ENCODE data around the gene GCLM. TPM values are rescaled to one million over a fixed set of nuclear protein-coding genes. Genes with fewer than 3 reads are reported as not detected.
"Not testable (repeated sequence)": the region's sequence is repeated elsewhere in the genome, so short reads cannot be mapped to it uniquely, and the experiment has no call there.

Gene GCLM
- total RNA-seq, 1 experiment from 2014 or later, result 19.9 TPM

GRCh38 chr1:93871366-93871765, 37.9 kb downstream of the GCLM start:
- Histone ChIP-seq H3K36me3 (replicated peaks; ENCODE audit: control insufficient read depth, insufficient read depth, low read length) (peaks cover 32% of the 10 kb centered on the region), H3K27me3 (ENCODE audit: control insufficient read depth, insufficient read depth, low read length) (no peaks in the 10 kb centered on the region), H3K4me3 (ENCODE audit: insufficient read depth, low read depth, low read length) (no peak overlapping the region)
- DNase-seq, result no peak

- Histone ChIP-seq H3K4me3 (ENCODE audit: insufficient read depth, low read depth, low read length) (no peak overlapping the region), H3K27me3 (ENCODE audit: control insufficient read depth, insufficient read depth, low read length) (no peaks in the 10 kb centered on the region), H3K36me3 (replicated peaks; ENCODE audit: control insufficient read depth, insufficient read depth, low read length) (peaks cover 30% of the 10 kb centered on the region)
- no peak for DNase-seq
These were observed 39.6 kb downstream of the GCLM start for GRCh38 chr1:93869653-93870052.

DNA sequence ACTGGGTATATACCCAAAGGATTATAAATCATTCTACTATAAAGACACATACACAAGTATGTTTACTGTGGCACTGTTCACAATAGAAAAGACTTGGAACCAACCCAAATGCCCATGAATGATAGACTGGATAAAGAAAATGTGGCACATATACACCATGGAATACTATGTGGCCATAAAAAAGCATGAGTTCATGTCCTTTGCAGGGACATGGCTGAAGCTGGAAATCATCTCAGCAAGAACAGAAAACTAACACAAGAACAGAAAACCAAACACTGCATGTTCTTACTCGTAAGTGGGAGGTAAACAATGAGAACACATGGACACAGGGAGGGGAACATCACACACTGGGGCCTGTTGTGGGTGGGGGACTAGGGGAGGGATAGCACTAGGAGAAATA, 40.7 kb downstream of the GCLM start:
- not testable (repeated sequence) for H3K4me3 ChIP-seq (ENCODE audit: insufficient read depth, low read depth, low read length); DNase-seq; H3K27me3 ChIP-seq (ENCODE audit: control insufficient read depth, insufficient read depth, low read length)
- peaks cover 26% of the 10 kb centered on the region for H3K36me3 ChIP-seq (replicated peaks; ENCODE audit: control insufficient read depth, insufficient read depth, low read length)

DNA sequence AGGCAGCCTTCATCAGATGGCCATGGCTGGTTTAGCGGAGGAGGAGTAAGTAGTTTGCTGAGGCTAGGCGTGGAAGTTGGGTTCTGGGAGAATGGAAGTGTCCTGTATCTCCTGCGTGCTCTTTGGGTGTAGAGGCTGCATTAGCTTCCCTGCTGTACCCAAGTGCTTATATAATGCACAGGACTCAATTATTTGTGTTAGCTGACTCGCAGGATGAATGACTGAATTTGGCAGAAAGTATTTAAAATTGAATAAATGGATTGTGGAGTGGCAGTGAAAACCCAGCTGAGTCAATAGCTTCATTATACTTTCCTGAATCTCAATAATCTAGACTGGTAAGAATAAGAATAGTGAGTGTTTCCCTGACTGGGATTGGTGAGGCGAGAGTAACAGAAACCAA, 44.0 kb downstream of the GCLM start:
- DNase-seq, result no peak
- H3K36me3 ChIP-seq (replicated peaks; ENCODE audit: control insufficient read depth, insufficient read depth, low read length), result peaks cover 7% of the 10 kb centered on the region
- no peak overlapping the region for H3K4me3 ChIP-seq (ENCODE audit: insufficient read depth, low read depth, low read length)
- H3K27me3 ChIP-seq (ENCODE audit: control insufficient read depth, insufficient read depth, low read length), result no peaks in the 10 kb centered on the region

DNA sequence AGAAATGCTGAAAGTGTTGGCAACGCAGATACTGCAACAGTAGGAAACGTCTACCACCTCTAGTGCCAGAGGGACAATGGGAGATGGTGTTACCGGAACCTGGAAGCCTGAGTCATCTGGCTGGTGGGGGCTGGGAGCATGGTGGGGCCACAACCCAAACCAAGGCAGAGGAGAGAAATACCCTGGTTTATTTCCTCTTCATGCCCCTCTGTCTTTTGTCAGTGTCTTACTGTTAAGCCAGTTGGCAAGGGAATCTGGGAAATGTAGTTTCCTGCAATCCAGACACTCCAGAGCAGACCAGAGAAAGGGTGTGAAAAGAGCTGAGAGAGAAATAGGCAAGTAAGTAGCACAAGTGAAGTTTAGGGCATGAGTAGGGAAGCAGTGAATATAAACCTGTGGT, 45.1 kb downstream of the GCLM start:
- peaks cover 3% of the 10 kb centered on the region; the same call in 1 of the 2 replicates for H3K36me3 ChIP-seq (replicated peaks; ENCODE audit: control insufficient read depth, insufficient read depth, low read length)
- H3K4me3 ChIP-seq (ENCODE audit: insufficient read depth, low read depth, low read length), result no peak overlapping the region
- DNase-seq, result no peak
- no peaks in the 10 kb centered on the region for H3K27me3 ChIP-seq (ENCODE audit: control insufficient read depth, insufficient read depth, low read length)

DNA sequence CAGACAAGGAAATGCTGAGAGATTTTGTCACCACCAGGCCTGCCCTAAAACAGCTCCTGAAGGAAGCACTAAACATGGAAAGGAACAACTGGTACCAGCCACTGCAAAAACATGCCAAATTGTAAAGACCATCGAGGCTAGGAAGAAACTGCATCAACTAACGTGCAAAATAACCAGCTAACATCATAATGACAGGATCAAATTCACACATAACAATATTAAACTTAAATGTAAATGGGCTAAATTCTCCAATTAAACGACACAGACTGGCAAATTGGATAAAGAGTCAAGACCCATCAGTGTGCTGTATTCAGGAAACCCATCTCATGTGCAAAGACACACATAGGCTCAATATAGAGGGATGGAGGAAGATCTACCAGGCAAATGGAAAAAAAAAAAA, 51.6 kb downstream of the GCLM start:
- not testable (repeated sequence) for DNase-seq; H3K4me3 ChIP-seq (ENCODE audit: insufficient read depth, low read depth, low read length); H3K27me3 ChIP-seq (ENCODE audit: control insufficient read depth, insufficient read depth, low read length); H3K36me3 ChIP-seq (replicated peaks; ENCODE audit: control insufficient read depth, insufficient read depth, low read length)

GRCh38 chr1:93855983-93856382, 53.2 kb downstream of the GCLM start:
- H3K36me3 ChIP-seq (replicated peaks; ENCODE audit: control insufficient read depth, insufficient read depth, low read length); DNase-seq; H3K4me3 ChIP-seq (ENCODE audit: insufficient read depth, low read depth, low read length); H3K27me3 ChIP-seq (ENCODE audit: control insufficient read depth, insufficient read depth, low read length): not testable (repeated sequence)

- DNase-seq, result no peak
- Histone ChIP-seq H3K4me3 (ENCODE audit: insufficient read depth, low read depth, low read length) (no peak overlapping the region), H3K27me3 (ENCODE audit: control insufficient read depth, insufficient read depth, low read length) (no peaks in the 10 kb centered on the region), H3K36me3 (replicated peaks; ENCODE audit: control insufficient read depth, insufficient read depth, low read length) (no peaks in the 10 kb centered on the region)
These were observed 55.3 kb downstream of the GCLM start for GRCh38 chr1:93853940-93854339.

DNA sequence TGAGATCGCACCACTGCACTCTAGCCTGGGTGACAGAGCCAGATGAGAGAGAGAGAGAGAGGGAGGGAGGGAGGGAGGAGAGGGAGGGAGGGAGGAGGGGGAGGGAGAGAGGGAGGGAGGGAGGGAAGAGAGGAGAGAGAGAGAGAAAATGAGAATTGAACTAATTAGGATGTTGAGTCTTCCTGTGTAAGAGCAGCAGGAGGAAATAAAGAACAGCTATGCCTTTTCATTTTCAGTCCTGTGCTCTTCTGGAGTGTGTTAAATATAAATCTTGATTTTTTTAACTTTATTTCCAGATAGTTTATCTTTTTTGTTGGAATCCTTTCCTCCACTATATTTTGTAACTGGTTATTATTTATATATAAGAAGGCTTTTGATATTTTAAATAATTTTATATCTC, 57.4 kb downstream of the GCLM start:
- no peak overlapping the region for H3K4me3 ChIP-seq (ENCODE audit: insufficient read depth, low read depth, low read length)
- no peaks in the 10 kb centered on the region for H3K36me3 ChIP-seq (replicated peaks; ENCODE audit: control insufficient read depth, insufficient read depth, low read length)
- no peak for DNase-seq
- H3K27me3 ChIP-seq (ENCODE audit: control insufficient read depth, insufficient read depth, low read length), result no peaks in the 10 kb centered on the region

- no peaks in the 10 kb centered on the region; the same call in 1 of the 2 replicates for H3K27me3 ChIP-seq (ENCODE audit: control insufficient read depth, insufficient read depth, low read length)
- H3K36me3 ChIP-seq (replicated peaks; ENCODE audit: control insufficient read depth, insufficient read depth, low read length), result no peaks in the 10 kb centered on the region
- no peak overlapping the region for H3K4me3 ChIP-seq (ENCODE audit: insufficient read depth, low read depth, low read length)
- no peak for DNase-seq
These were observed 57.9 kb downstream of the GCLM start for GRCh38 chr1:93851327-93851712.

GRCh38 chr1:93850687-93851326, 58.4 kb downstream of the GCLM start:
- not testable (repeated sequence) for H3K36me3 ChIP-seq (replicated peaks; ENCODE audit: control insufficient read depth, insufficient read depth, low read length); H3K4me3 ChIP-seq (ENCODE audit: insufficient read depth, low read depth, low read length); H3K27me3 ChIP-seq (ENCODE audit: control insufficient read depth, insufficient read depth, low read length); DNase-seq

GRCh38 chr1:93848350-93848883, 60.8 kb downstream of the GCLM start:
- no peaks in the 10 kb centered on the region for H3K36me3 ChIP-seq (replicated peaks; ENCODE audit: control insufficient read depth, insufficient read depth, low read length)
- no peak for DNase-seq
- H3K27me3 ChIP-seq (ENCODE audit: control insufficient read depth, insufficient read depth, low read length), result no peaks in the 10 kb centered on the region; the same call in 1 of the 2 replicates
- peak overlapping the region; percentile 96; the same call in 1 of the 2 replicates for H3K4me3 ChIP-seq (ENCODE audit: insufficient read depth, low read depth, low read length)

DNA sequence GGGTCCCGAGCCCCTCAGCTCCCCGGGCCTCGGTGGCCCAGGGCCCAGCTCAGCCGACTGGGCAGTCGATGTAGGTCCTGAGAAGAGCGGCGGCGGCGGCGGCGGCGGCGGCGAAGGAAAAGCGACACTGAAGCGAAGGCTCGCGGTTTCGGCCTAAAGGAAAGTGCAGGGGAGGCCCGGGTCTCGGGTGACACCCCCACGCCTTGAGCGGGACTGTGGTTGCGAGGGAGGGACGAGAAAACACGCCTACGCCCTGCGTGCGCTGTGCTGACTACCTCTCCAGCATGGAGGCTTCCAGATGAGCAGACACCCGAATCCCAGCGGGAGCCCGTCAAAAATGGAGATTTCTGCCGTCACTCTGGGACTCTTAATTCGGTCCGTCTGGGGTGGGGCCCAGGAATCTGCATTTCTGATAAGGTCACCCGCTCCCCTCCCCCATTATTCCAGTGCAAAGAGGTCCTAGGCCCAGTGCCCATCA, 61.4 kb downstream of the GCLM start:
- H3K4me3 ChIP-seq (ENCODE audit: insufficient read depth, low read depth, low read length), result peak overlapping the region; percentile 96
- H3K36me3 ChIP-seq (replicated peaks; ENCODE audit: control insufficient read depth, insufficient read depth, low read length), result peaks cover 2% of the 10 kb centered on the region; the same call in 1 of the 2 replicates
- peak; percentile 80 for DNase-seq
- H3K27me3 ChIP-seq (ENCODE audit: control insufficient read depth, insufficient read depth, low read length), result no peaks in the 10 kb centered on the region; the same call in 1 of the 2 replicates

- H3K4me3 ChIP-seq (ENCODE audit: insufficient read depth, low read depth, low read length), result peak overlapping the region; percentile 96
- peaks cover 2% of the 10 kb centered on the region; the same call in 1 of the 2 replicates for H3K36me3 ChIP-seq (replicated peaks; ENCODE audit: control insufficient read depth, insufficient read depth, low read length)
- DNase-seq, result peak; percentile 92
- H3K27me3 ChIP-seq (ENCODE audit: control insufficient read depth, insufficient read depth, low read length), result no peaks in the 10 kb centered on the region; the same call in 1 of the 2 replicates
These were observed 62.0 kb downstream of the GCLM start for GRCh38 chr1:93846992-93847810.

Measured in H7 (cell line).